ENCODE measurements around the gene GRK7. TPM values are rescaled to one million over a fixed set of nuclear protein-coding genes. Genes with fewer than 3 reads are reported as not detected.

GRK7 gene
- polyA plus RNA-seq (2013, experiment 1 of 2) = not detected
- polyA plus RNA-seq (2013, experiment 2 of 2) = not detected

GRCh38 chr3:141763088-141763750, at the start of gene GRK7:
GRK7 (plus strand) TSS chr3:141763408; CDS start chr3:141778285, 14,877 bp downstream.
- Histone ChIP-seq H3K27me3 (ENCODE audit: insufficient read depth, low read length) (0 out of 2 replicates have a peak, but pooled peaks cover 3% of the 10 kb centered on the region), H3K27ac (ENCODE audit: low read depth, low read length) (no peak within 1 kb of the TSS), H3K4me1 (ENCODE audit: insufficient read depth, low read length) (no peaks in the 10 kb centered on the region), H3K9me3 (ENCODE audit: insufficient read depth, low read depth, low read length) (peaks cover 8% of the 10 kb centered on the region; the same call in 1 of the 2 replicates), H3K9ac (ENCODE audit: low read depth, low read length) (peak within 1 kb of the TSS; percentile 78; the same call in 1 of the 2 replicates), H3K4me3 (ENCODE audit: low read length) (peak within 1 kb of the TSS; percentile 46), H3K36me3 (ENCODE audit: insufficient read depth, low read length) (no peaks in the 10 kb centered on the region)
- 72% methylated on average over 9 of the region's 9 CpGs for WGBS

GRCh38 chr3:141714671-141715070, 48.5 kb upstream of the GRK7 start:
- peaks cover 10% of the 10 kb centered on the region; the same call in 1 of the 2 replicates for H3K9me3 ChIP-seq (ENCODE audit: insufficient read depth, low read depth, low read length)
- no peak overlapping the region for H3K9ac ChIP-seq (ENCODE audit: low read depth, low read length)
- no peak overlapping the region for H3K4me3 ChIP-seq (ENCODE audit: low read length)
- no peak overlapping the region for H3K27ac ChIP-seq (ENCODE audit: low read depth, low read length)
- no peaks in the 10 kb centered on the region for H3K4me1 ChIP-seq (ENCODE audit: insufficient read depth, low read length)
- no peaks in the 10 kb centered on the region for H3K27me3 ChIP-seq (ENCODE audit: insufficient read depth, low read length)
- WGBS = 92% methylated on average over 1 of the region's 1 CpG
- H3K36me3 ChIP-seq (ENCODE audit: insufficient read depth, low read length) = no peaks in the 10 kb centered on the region

- no peak overlapping the region for H3K9ac ChIP-seq (ENCODE audit: low read depth, low read length)
- H3K27ac ChIP-seq (ENCODE audit: low read depth, low read length) = no peak overlapping the region
- H3K9me3 ChIP-seq (ENCODE audit: insufficient read depth, low read depth, low read length) = no peaks in the 10 kb centered on the region
- H3K4me3 ChIP-seq (ENCODE audit: low read length) = no peak overlapping the region
- 93% methylated on average over 1 of the region's 2 CpGs for WGBS
- no peaks in the 10 kb centered on the region for H3K36me3 ChIP-seq (ENCODE audit: insufficient read depth, low read length)
- no peaks in the 10 kb centered on the region for H3K4me1 ChIP-seq (ENCODE audit: insufficient read depth, low read length)
- no peaks in the 10 kb centered on the region for H3K27me3 ChIP-seq (ENCODE audit: insufficient read depth, low read length)
Measured at GRCh38 chr3:141722081-141722480, 41.1 kb upstream of the GRK7 start.

DNA sequence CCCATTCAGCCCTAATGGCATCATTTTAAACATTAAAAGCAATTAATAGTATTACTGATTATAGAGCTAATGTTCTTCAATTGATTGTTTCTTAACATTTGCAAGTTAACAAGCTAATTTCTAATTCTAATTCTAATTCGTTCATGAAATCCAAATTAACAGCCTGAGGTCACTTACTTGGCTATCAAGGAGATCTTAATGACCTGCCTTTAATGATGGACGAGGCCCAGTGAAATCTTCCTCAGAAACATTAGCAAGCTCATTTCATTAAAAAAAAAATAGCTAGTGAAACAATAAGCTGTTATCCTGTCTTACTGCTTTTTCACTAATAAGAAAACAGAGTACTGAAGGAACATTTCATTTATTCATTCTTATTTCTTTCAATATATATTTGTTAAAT, 40.6 kb upstream of the GRK7 start:
- Histone ChIP-seq H3K4me3 (ENCODE audit: low read length) (no peak overlapping the region), H3K27ac (ENCODE audit: low read depth, low read length) (no peak overlapping the region)

GRCh38 chr3:141723255-141723654, 40.0 kb upstream of the GRK7 start:
- Histone ChIP-seq H3K9ac (ENCODE audit: low read depth, low read length) (no peak overlapping the region), H3K27ac (ENCODE audit: low read depth, low read length) (no peak overlapping the region), H3K9me3 (ENCODE audit: insufficient read depth, low read depth, low read length) (no peaks in the 10 kb centered on the region), H3K4me3 (ENCODE audit: low read length) (no peak overlapping the region), H3K27me3 (ENCODE audit: insufficient read depth, low read length) (no peaks in the 10 kb centered on the region), H3K36me3 (ENCODE audit: insufficient read depth, low read length) (no peaks in the 10 kb centered on the region), H3K4me1 (ENCODE audit: insufficient read depth, low read length) (no peaks in the 10 kb centered on the region)

More for the DNA sequence above, 40.6 kb upstream of the GRK7 start:
- H3K36me3 ChIP-seq (ENCODE audit: insufficient read depth, low read length) = no peaks in the 10 kb centered on the region
- no peaks in the 10 kb centered on the region for H3K27me3 ChIP-seq (ENCODE audit: insufficient read depth, low read length)
- no peaks in the 10 kb centered on the region for H3K9me3 ChIP-seq (ENCODE audit: insufficient read depth, low read depth, low read length)
- H3K4me1 ChIP-seq (ENCODE audit: insufficient read depth, low read length) = no peaks in the 10 kb centered on the region
- no peak overlapping the region for H3K9ac ChIP-seq (ENCODE audit: low read depth, low read length)
- WGBS = 88% methylated on average over 2 of the region's 2 CpGs

DNA sequence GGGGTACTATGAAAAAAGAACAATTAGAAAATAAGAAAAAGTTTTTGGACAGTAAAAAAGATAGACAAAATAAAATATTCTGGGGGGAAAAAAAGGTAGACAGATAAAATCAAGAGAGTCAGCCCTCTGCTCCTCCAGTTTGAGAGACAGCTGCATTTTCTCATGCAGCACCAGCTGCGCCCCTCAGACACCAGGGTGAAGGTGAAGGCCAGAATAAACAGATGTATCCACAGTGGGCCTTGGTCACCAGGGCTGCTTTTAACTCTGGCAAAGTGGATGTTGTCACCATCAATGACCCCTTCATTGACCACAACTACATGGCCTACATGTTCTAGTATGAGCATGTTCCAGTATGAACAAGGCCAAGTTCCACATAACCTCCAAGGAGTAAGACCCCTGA, 39.0 kb upstream of the GRK7 start:
- H3K9me3 ChIP-seq (ENCODE audit: insufficient read depth, low read depth, low read length) = no peaks in the 10 kb centered on the region
- WGBS = 95% methylated on average over 1 of the region's 1 CpG
- H3K4me3 ChIP-seq (ENCODE audit: low read length) = no peak overlapping the region
- H3K27ac ChIP-seq (ENCODE audit: low read depth, low read length) = no peak overlapping the region
- H3K36me3 ChIP-seq (ENCODE audit: insufficient read depth, low read length) = no peaks in the 10 kb centered on the region
- H3K4me1 ChIP-seq (ENCODE audit: insufficient read depth, low read length) = no peaks in the 10 kb centered on the region
- no peak overlapping the region for H3K9ac ChIP-seq (ENCODE audit: low read depth, low read length)
- no peaks in the 10 kb centered on the region for H3K27me3 ChIP-seq (ENCODE audit: insufficient read depth, low read length)

- 95% methylated on average over 4 of the region's 4 CpGs for WGBS
Measured at GRCh38 chr3:141725036-141725435, 38.2 kb upstream of the GRK7 start.

DNA sequence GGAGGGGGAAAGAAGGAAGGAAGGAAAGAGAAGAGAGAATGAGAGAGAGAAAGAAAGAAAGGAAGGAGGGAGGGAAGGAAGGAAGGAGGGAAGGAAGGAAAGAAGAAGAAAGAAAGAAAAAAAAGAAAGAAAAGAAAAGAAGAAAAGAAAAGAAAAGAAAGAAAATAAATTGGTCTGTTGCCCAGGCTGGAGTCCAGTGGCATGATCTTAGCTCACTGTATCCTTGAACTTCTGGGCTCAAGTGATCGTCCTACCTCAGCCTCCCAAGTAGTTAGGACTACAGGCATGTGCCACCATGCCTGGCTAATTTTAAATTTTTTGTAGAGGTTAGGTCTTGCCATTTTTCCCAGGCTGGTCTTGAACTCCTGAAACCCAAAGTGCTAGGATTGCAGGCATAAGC, 36.7 kb upstream of the GRK7 start:
- Histone ChIP-seq H3K36me3 (ENCODE audit: insufficient read depth, low read length) (no peaks in the 10 kb centered on the region), H3K27ac (ENCODE audit: low read depth, low read length) (no peak overlapping the region), H3K4me1 (ENCODE audit: insufficient read depth, low read length) (no peaks in the 10 kb centered on the region), H3K4me3 (ENCODE audit: low read length) (no peak overlapping the region), H3K9me3 (ENCODE audit: insufficient read depth, low read depth, low read length) (no peaks in the 10 kb centered on the region), H3K9ac (ENCODE audit: low read depth, low read length) (no peak overlapping the region), H3K27me3 (ENCODE audit: insufficient read depth, low read length) (no peaks in the 10 kb centered on the region)
- 100% methylated on average over 1 of the region's 1 CpG for WGBS

More at GRCh38 chr3:141725036-141725435, 38.2 kb upstream of the GRK7 start:
- no peaks in the 10 kb centered on the region for H3K36me3 ChIP-seq (ENCODE audit: insufficient read depth, low read length)
- H3K4me3 ChIP-seq (ENCODE audit: low read length) = no peak overlapping the region
- no peaks in the 10 kb centered on the region for H3K4me1 ChIP-seq (ENCODE audit: insufficient read depth, low read length)
- H3K27ac ChIP-seq (ENCODE audit: low read depth, low read length) = no peak overlapping the region
- H3K9me3 ChIP-seq (ENCODE audit: insufficient read depth, low read depth, low read length) = no peaks in the 10 kb centered on the region
- no peaks in the 10 kb centered on the region for H3K27me3 ChIP-seq (ENCODE audit: insufficient read depth, low read length)
- H3K9ac ChIP-seq (ENCODE audit: low read depth, low read length) = no peak overlapping the region

DNA sequence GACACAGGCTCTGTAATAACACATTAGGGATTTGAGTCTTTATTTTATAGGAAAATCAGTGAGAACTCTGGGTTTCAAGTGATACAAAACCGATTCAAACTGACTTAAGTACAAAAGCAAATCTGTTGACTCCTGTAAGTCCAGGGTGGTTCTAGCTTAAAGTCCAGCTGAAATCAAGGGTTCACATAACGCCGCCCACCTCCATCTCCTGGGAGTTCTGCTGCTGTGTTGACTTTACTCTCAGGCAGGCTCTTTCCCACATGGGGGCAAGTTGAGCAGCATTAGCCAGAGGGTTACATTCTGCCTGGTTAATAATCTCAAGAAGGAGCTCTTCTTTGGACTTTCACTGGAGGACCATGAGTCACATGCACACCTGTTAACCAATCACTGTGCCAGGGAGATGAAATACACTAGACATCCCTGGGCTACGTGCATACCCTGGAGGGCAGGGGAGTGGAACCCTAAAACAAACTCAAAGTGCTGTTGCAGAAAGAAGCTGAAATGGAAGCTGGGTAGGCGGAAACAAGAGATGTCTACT, 34.8 kb upstream of the GRK7 start:
- WGBS = 94% methylated on average over 5 of the region's 5 CpGs
- Histone ChIP-seq H3K27me3 (ENCODE audit: insufficient read depth, low read length) (no peaks in the 10 kb centered on the region), H3K36me3 (ENCODE audit: insufficient read depth, low read length) (no peaks in the 10 kb centered on the region), H3K9me3 (ENCODE audit: insufficient read depth, low read depth, low read length) (no peaks in the 10 kb centered on the region), H3K9ac (ENCODE audit: low read depth, low read length) (no peak overlapping the region), H3K4me3 (ENCODE audit: low read length) (no peak overlapping the region), H3K27ac (ENCODE audit: low read depth, low read length) (no peak overlapping the region), H3K4me1 (ENCODE audit: insufficient read depth, low read length) (no peaks in the 10 kb centered on the region)

- no peaks in the 10 kb centered on the region for H3K9me3 ChIP-seq (ENCODE audit: insufficient read depth, low read depth, low read length)
- no peak overlapping the region for H3K9ac ChIP-seq (ENCODE audit: low read depth, low read length)
- no peaks in the 10 kb centered on the region for H3K36me3 ChIP-seq (ENCODE audit: insufficient read depth, low read length)
- no peaks in the 10 kb centered on the region for H3K4me1 ChIP-seq (ENCODE audit: insufficient read depth, low read length)
- H3K27ac ChIP-seq (ENCODE audit: low read depth, low read length) = no peak overlapping the region
- H3K27me3 ChIP-seq (ENCODE audit: insufficient read depth, low read length) = no peaks in the 10 kb centered on the region
- H3K4me3 ChIP-seq (ENCODE audit: low read length) = no peak overlapping the region
- WGBS = 61% methylated on average over 1 of the region's 4 CpGs
Measured at GRCh38 chr3:141729240-141729639, 34.0 kb upstream of the GRK7 start.

- Histone ChIP-seq H3K27me3 (ENCODE audit: insufficient read depth, low read length) (no peaks in the 10 kb centered on the region), H3K27ac (ENCODE audit: low read depth, low read length) (no peak overlapping the region), H3K4me3 (ENCODE audit: low read length) (no peak overlapping the region), H3K36me3 (ENCODE audit: insufficient read depth, low read length) (peaks cover 5% of the 10 kb centered on the region; the same call in 1 of the 2 replicates), H3K9me3 (ENCODE audit: insufficient read depth, low read depth, low read length) (no peaks in the 10 kb centered on the region), H3K4me1 (ENCODE audit: insufficient read depth, low read length) (peaks cover 9% of the 10 kb centered on the region), H3K9ac (ENCODE audit: low read depth, low read length) (no peak overlapping the region)
Measured at GRCh38 chr3:141735176-141735575, 28.0 kb upstream of the GRK7 start.
